Measurements from ENCODE around the gene NIT1. TPM values are rescaled to one million over a fixed set of nuclear protein-coding genes. Genes with fewer than 3 reads are reported as not detected.

The NIT1 gene
- total RNA-seq, 4 donors from 2014 or later = 28.3 to 58.2 (median 39.6) TPM

- Histone ChIP-seq H3K9me3 (no peaks in the 10 kb centered on the region), H3K4me3 (no peak overlapping the region), H3K27me3 (no peaks in the 10 kb centered on the region), H3K4me1 (peaks cover 43% of the 10 kb centered on the region), H3K36me3 (no peaks in the 10 kb centered on the region), H3K27ac (peak overlapping the region; percentile 61)
- DNase-seq (ENCODE audit: low spot score in 2 of 2) = no peak
- TF ChIP-seq EP300 (IDR thresholded peaks at IDR 0.05) (no peak), POLR2AphosphoS5 (IDR thresholded peaks at IDR 0.05) (no peak), CTCF (IDR thresholded peaks at IDR 0.05) (no peak), POLR2A (IDR thresholded peaks at IDR 0.05) (no peak)
Observed at GRCh38 chr1:161076410-161076809, 41.5 kb upstream of the NIT1 start.

GRCh38 chr1:161077426-161077825 is 40.5 kb upstream of the NIT1 start:
- H3K36me3 ChIP-seq = no peaks in the 10 kb centered on the region
- H3K4me1 ChIP-seq = peaks cover 53% of the 10 kb centered on the region
- WGBS = 79% methylated on average over 8 of the region's 9 CpGs
- H3K4me3 ChIP-seq = no peak overlapping the region
- no peaks in the 10 kb centered on the region for H3K27me3 ChIP-seq
- DNase-seq (ENCODE audit: low spot score in 2 of 2) = no peak
- no peaks in the 10 kb centered on the region for H3K9me3 ChIP-seq
- H3K27ac ChIP-seq = no peak overlapping the region
- TF ChIP-seq EP300 (IDR thresholded peaks at IDR 0.05) = no peak
- TF ChIP-seq CTCF (IDR thresholded peaks at IDR 0.05) = no peak
- no peak for TF ChIP-seq POLR2A (IDR thresholded peaks at IDR 0.05)
- no peak for TF ChIP-seq POLR2AphosphoS5 (IDR thresholded peaks at IDR 0.05)

GRCh38 chr1:161079436-161080110 is 38.3 kb upstream of the NIT1 start:
- DNase-seq (ENCODE audit: low spot score in 2 of 2) = no peak
- no peaks in the 10 kb centered on the region for H3K9me3 ChIP-seq
- H3K36me3 ChIP-seq = no peaks in the 10 kb centered on the region
- H3K27ac ChIP-seq = peak overlapping the region; percentile 92
- WGBS = 66% methylated on average over 41 of the region's 41 CpGs
- no peaks in the 10 kb centered on the region for H3K27me3 ChIP-seq
- H3K4me3 ChIP-seq = no peak overlapping the region
- TF ChIP-seq CTCF (IDR thresholded peaks at IDR 0.05) (no peak), POLR2AphosphoS5 (IDR thresholded peaks at IDR 0.05) (no peak), EP300 (IDR thresholded peaks at IDR 0.05) (no peak), POLR2A (IDR thresholded peaks at IDR 0.05) (no peak)
- peaks cover 55% of the 10 kb centered on the region for H3K4me1 ChIP-seq

GRCh38 chr1:161080441-161081405 is 37.2 kb upstream of the NIT1 start:
- TF ChIP-seq POLR2AphosphoS5 (IDR thresholded peaks at IDR 0.05) (no peak), EP300 (IDR thresholded peaks at IDR 0.05) (no peak), CTCF (IDR thresholded peaks at IDR 0.05) (no peak), POLR2A (IDR thresholded peaks at IDR 0.05) (no peak)
- Histone ChIP-seq H3K27me3 (no peaks in the 10 kb centered on the region), H3K4me1 (peaks cover 57% of the 10 kb centered on the region), H3K4me3 (no peak overlapping the region), H3K36me3 (no peaks in the 10 kb centered on the region), H3K9me3 (no peaks in the 10 kb centered on the region), H3K27ac (peak overlapping the region; percentile 92)
- DNase-seq (ENCODE audit: low spot score in 2 of 2) = no peak
- 65% methylated on average over 5 of the region's 5 CpGs for WGBS

- H3K36me3 ChIP-seq = no peaks in the 10 kb centered on the region
- H3K4me3 ChIP-seq = no peak overlapping the region
- 96% methylated on average over 5 of the region's 5 CpGs for WGBS
- H3K4me1 ChIP-seq = peaks cover 57% of the 10 kb centered on the region
- DNase-seq (ENCODE audit: low spot score in 2 of 2) = no peak
- H3K27me3 ChIP-seq = no peaks in the 10 kb centered on the region
- TF ChIP-seq EP300 (IDR thresholded peaks at IDR 0.05) (no peak), CTCF (IDR thresholded peaks at IDR 0.05) (no peak), POLR2A (IDR thresholded peaks at IDR 0.05) (no peak), POLR2AphosphoS5 (IDR thresholded peaks at IDR 0.05) (no peak)
- H3K27ac ChIP-seq = peak overlapping the region; percentile 92
- H3K9me3 ChIP-seq = no peaks in the 10 kb centered on the region
Observed at GRCh38 chr1:161081519-161081918, 36.4 kb upstream of the NIT1 start.

All from suprapubic skin (tissue), 4 donors.